ENCODE measurements around the gene RNF141. TPM values are rescaled to one million over a fixed set of nuclear protein-coding genes. Genes with fewer than 3 reads are reported as not detected.

RNF141 gene
- polyA plus RNA-seq, 1 donor from 2014 or later, result 73.6 TPM

Other genes with a start within 250 kb of the RNF141 start
- 2.6 TPM for gene SBF2, start 247.0 kb downstream of the RNF141 start, polyA plus RNA-seq
- 0.14 TPM for gene ADM, start 236.1 kb downstream of the RNF141 start, polyA plus RNA-seq
- 30.7 TPM for gene AMPD3, start 85.9 kb downstream of the RNF141 start, polyA plus RNA-seq
- gene LYVE1, start 27.5 kb upstream of the RNF141 start, polyA plus RNA-seq, result 0.10 TPM
- gene IRAG1, start 152.6 kb upstream of the RNF141 start, polyA plus RNA-seq, result 0.18 TPM
- 49.3 TPM for gene CTR9, start 210.1 kb upstream of the RNF141 start, polyA plus RNA-seq